Skeletal muscle cell (primary cell): ENCODE data around the gene PEAK1.
"Not testable (repeated sequence)": the region's sequence is repeated elsewhere in the genome, so short reads cannot be mapped to it uniquely, and the experiment has no call there.

ENCODE experiments used
- DNase-seq: peaks from one replicate; pipeline ENCODE4 v3.0.0-alpha.2; 2010; ENCODE audit warnings: low read depth
- H3K4me3 ChIP-seq: 2 replicates; pipeline ENCODE4 v1.5.1; 2011; ENCODE audit warnings: low read depth, mild to moderate bottlenecking, control low read depth, low read length, moderate library complexity

The PEAK1 gene

GRCh38 chr15:77406846-77407245 is 13.1 kb downstream of the PEAK1 start:
- no peak for DNase-seq
- no peak overlapping the region for H3K4me3 ChIP-seq

DNA sequence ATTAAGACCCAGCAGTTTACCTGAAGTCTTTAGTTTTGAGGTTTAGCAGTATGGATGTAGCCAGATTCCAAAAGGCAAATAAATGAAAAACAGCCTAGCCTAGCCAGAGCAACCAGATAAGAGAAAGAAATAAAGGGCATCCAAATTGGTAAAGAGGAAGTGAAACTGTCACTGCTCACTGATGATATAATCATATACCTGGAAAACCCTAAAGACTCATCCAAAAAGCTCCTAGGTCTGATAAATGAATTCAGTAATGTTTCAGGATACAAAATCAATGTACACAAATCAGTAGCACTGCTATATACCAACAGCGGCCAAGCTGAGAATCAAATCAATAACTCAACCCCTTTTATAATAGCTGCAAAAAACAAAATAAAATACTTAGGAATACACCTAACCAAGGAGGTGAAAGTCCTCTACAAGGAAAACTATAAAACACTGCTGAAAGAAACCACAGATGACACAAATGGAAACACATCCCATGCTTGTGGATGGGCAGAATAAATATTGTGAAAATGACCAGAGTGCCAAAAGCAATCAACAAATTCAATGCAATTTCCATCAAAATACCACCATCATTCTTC is 13.6 kb downstream of the PEAK1 start:
- DNase-seq, H3K4me3 ChIP-seq: not testable (repeated sequence)

DNA sequence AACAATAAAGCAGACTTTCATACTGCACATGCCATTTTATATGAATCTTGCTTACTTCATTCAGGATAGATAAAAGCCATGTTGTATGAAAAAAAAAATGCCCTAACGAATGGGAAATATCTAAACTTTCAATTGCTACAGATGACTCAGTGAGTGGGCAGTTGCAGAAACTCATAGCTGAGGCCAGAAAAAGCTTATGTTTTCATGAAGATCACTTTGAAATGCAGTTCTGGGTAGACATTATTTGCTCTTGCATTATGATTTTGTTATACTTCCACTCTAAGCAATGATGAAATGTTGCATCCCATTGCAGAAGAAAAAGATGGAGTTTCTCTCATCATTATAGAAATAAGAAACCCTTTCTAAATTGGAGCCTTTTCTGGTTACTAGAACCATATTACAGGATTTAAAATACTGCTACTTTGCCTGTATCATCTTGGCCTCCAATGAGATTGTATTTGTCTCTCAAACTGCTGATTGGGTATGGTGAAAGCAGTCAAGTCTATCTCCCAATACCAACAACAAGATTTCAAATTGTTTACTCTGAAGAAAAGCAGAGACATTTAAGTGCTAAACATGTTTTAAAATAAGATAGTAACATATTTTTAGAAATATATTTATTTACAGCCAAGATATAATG is 17.0 kb downstream of the PEAK1 start:
- H3K4me3 ChIP-seq, result no peak overlapping the region
- peak; percentile 62 for DNase-seq

- H3K4me3 ChIP-seq, result no peak overlapping the region
- no peak for DNase-seq
These were observed 19.6 kb downstream of the PEAK1 start for GRCh38 chr15:77400258-77400657.

- H3K4me3 ChIP-seq, result no peak overlapping the region
- DNase-seq, result no peak
These were observed 21.0 kb downstream of the PEAK1 start for GRCh38 chr15:77398927-77399326.

- no peak for DNase-seq
- no peak overlapping the region for H3K4me3 ChIP-seq
These were observed 23.2 kb downstream of the PEAK1 start for GRCh38 chr15:77396692-77397091.

DNA sequence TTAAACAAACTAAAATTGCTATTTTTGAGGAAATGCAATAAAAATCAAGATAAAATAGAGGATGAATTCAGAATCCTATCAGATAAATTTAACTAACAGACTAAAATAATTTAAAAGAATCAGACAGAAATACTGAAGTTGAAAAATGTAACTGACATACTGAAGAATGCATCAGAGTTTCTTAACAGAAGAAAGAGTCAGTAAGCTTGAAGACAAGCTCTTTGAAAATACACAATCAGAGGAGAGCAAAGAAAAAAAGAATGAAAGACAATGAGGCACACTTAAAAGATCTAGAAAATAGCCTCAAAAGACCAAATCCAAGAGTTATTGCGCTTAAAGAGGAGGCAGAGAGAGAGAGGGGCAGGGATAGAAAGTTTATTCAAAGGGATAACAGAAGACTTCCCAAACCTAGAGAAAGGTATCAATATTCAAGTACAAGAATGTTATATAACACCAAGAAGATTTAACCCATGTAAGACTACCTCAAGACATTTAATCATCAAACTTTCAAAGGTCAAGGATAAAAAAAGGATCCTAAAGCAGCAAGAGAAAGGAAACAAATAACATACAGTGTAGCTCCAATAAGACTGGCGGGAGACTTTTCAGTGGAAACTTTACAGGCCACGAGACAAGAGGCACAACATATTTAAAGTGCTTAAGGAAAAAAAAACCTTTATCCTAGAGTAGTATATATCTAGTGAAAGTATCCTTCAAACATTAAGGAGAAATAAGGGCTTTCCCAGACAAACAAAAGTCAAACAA is 24.7 kb downstream of the PEAK1 start:
- DNase-seq, result no peak

GRCh38 chr15:77393471-77393840 is 26.4 kb downstream of the PEAK1 start:
- H3K4me3 ChIP-seq, result no peak overlapping the region
- DNase-seq, result no peak

More for the DNA sequence above, 24.7 kb downstream of the PEAK1 start:
- no peak overlapping the region for H3K4me3 ChIP-seq

DNA sequence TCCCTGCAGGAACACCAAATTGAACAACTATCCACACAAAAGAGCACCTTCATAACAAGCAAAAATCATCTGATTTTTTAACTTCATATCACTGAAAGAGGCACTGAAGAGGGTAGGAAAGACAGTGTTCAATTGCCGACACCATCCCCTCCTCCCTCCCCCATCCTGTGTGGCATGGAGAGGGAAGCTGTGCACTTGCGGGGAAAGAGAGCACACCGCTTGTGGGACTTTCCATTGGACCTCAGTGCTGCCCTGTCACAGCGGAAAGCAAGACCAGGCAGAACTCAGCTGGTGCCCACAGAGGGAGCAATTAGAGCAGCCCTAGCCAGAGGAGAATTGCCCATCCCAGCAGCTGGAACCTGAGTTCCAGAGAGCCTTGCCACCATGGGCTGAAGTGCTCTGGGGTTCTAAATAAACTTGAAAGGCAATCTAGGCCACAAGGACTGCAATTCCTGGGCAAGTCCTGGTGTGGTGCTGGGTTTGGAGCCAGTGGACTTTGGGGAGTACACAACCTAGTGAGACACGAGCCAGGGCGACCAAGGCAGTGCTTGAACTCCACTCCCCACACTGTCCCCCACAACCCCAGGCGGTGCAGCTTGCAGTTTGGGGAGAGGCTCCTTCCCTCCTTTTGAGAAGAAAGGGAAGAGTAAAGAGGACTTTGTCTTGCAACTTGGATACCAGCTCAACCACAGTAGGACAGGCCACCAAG is 27.0 kb downstream of the PEAK1 start:
- H3K4me3 ChIP-seq, result no peak overlapping the region
- no peak for DNase-seq

- no peak overlapping the region for H3K4me3 ChIP-seq
- DNase-seq, result no peak
These were observed 28.4 kb downstream of the PEAK1 start for GRCh38 chr15:77391372-77391951.

DNA sequence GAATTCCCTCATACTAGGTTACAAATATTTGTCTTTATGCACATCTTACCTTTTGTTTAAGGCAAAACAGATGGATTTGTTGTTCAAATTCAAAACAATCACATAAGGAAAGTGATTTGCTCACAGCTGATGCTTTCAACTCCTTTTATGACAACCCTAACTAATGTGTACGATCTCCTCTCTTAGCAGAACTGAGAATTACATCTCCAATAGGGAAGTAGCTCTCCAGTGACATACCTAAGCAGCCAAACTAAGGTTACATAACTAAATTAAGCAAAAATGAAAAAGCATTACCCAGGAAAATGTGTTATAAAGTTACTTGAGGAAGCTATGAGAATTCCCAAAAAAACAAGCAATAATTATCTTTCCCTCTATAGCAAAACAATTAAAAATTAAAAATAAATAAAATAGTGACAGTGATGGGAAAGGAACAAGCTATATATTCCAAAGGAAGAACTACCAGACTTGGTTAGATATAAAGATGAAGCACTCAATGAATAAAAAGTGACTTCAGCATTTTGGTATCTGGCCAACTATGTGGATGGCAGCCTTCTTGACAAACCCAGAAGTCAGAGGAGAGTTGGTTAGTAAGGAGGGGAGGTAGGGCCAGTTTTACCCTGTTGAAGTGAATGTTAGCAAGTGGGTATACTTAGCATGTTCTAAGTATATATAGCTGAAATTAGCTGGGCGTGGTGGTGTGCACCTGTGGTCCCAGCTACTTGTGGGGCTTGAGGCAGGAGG is 32.4 kb downstream of the PEAK1 start:
- no peak overlapping the region for H3K4me3 ChIP-seq
- DNase-seq, result no peak

GRCh38 chr15:77386626-77387025 is 33.3 kb downstream of the PEAK1 start:
- no peak for DNase-seq
- no peak overlapping the region for H3K4me3 ChIP-seq

- no peak for DNase-seq
- no peak overlapping the region for H3K4me3 ChIP-seq
These were observed 35.1 kb downstream of the PEAK1 start for GRCh38 chr15:77384589-77385359.

GRCh38 chr15:77384086-77384485 is 35.8 kb downstream of the PEAK1 start:
- DNase-seq, result no peak
- no peak overlapping the region for H3K4me3 ChIP-seq

DNA sequence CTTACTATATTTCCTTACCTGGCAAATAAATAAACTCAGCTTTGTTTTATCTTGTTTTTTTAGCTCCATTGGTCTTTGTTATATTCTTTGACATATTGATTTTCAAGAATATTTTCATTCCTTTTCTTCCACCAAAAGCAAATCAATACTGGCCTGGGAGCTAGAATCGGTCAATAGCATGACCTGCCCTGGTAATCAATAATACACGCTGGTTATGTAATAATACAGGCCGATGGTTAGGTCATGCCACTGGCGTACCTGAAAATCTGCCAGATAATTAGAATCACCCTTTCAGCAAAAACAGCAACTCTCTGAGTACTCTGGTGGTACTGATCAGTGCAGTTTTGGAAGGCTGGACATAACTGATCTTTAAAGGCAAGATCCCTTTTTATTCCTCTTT is 39.9 kb downstream of the PEAK1 start:
- no peak overlapping the region for H3K4me3 ChIP-seq
- no peak for DNase-seq

GRCh38 chr15:77376770-77377169 is 43.1 kb downstream of the PEAK1 start:
- H3K4me3 ChIP-seq, result no peak overlapping the region
- no peak for DNase-seq

GRCh38 chr15:77375133-77375532 is 44.8 kb downstream of the PEAK1 start:
- H3K4me3 ChIP-seq, result no peak overlapping the region
- DNase-seq, result no peak

- H3K4me3 ChIP-seq, result no peak overlapping the region
- DNase-seq, result no peak
These were observed 46.5 kb downstream of the PEAK1 start for GRCh38 chr15:77373441-77373840.
